HG03520 (cell line): ENCODE results near the gene SLC15A2.
"Not testable (repeated sequence)": the region's sequence is repeated elsewhere in the genome, so short reads cannot be mapped to it uniquely, and the experiment has no call there.

Experiments
- ATAC-seq: cut with Tn5 transposase; IDR thresholded peaks from one replicate; pipeline ENCODE4 v1.9.1; 2021; ENCODE audit warnings: mild to moderate bottlenecking, moderate library complexity; ENCODE audit not compliant: unreplicated experiment

The SLC15A2 gene

GRCh38 chr3:121894301-121894990 is at the start of gene SLC15A2:
Gene SLC15A2 (plus strand): TSS chr3:121894401. CDS start chr3:121894477, 76 bp downstream.
- ATAC-seq: no peak

GRCh38 chr3:121844892-121845291 is 49.3 kb upstream of the SLC15A2 start:
- no peak for ATAC-seq

GRCh38 chr3:121852256-121852655 is 41.9 kb upstream of the SLC15A2 start:
- ATAC-seq: no peak

GRCh38 chr3:121855555-121855954 is 38.6 kb upstream of the SLC15A2 start:
- ATAC-seq: no peak

- not testable (repeated sequence) for ATAC-seq
Observed at GRCh38 chr3:121857778-121858177, 36.4 kb upstream of the SLC15A2 start.

- ATAC-seq: not testable (repeated sequence)
Observed at GRCh38 chr3:121863247-121863646, 31.0 kb upstream of the SLC15A2 start.

- no peak for ATAC-seq
Observed at GRCh38 chr3:121863801-121864200, 30.4 kb upstream of the SLC15A2 start.

GRCh38 chr3:121869736-121870135 is 24.5 kb upstream of the SLC15A2 start:
- no peak for ATAC-seq

GRCh38 chr3:121870717-121871116 is 23.5 kb upstream of the SLC15A2 start:
- no peak for ATAC-seq

GRCh38 chr3:121871430-121871829 is 22.8 kb upstream of the SLC15A2 start:
- ATAC-seq: no peak

GRCh38 chr3:121878411-121878810 is 15.8 kb upstream of the SLC15A2 start:
- ATAC-seq: no peak

GRCh38 chr3:121883507-121883906 is 10.7 kb upstream of the SLC15A2 start:
- ATAC-seq: no peak

- ATAC-seq: no peak
Observed at GRCh38 chr3:121885386-121885785, 8.8 kb upstream of the SLC15A2 start.

GRCh38 chr3:121895121-121895520 is 920 bp downstream of the SLC15A2 start:
- no peak for ATAC-seq

GRCh38 chr3:121895736-121896135 is 1.5 kb downstream of the SLC15A2 start:
- ATAC-seq: no peak

GRCh38 chr3:121896823-121897222 is 2.6 kb downstream of the SLC15A2 start:
- no peak for ATAC-seq

- ATAC-seq: no peak
Observed at GRCh38 chr3:121897296-121897695, 3.1 kb downstream of the SLC15A2 start.

- ATAC-seq: no peak
Observed at GRCh38 chr3:121913305-121913990, 19.2 kb downstream of the SLC15A2 start.

- ATAC-seq: no peak
Observed at GRCh38 chr3:121914081-121914998, 20.1 kb downstream of the SLC15A2 start.

- no peak for ATAC-seq
Observed at GRCh38 chr3:121916189-121916588, 22.0 kb downstream of the SLC15A2 start.

- ATAC-seq: no peak
Observed at GRCh38 chr3:121918779-121919483, 24.7 kb downstream of the SLC15A2 start.
